ENCODE measurements around the gene TMPRSS11A.

TMPRSS11A gene

DNA sequence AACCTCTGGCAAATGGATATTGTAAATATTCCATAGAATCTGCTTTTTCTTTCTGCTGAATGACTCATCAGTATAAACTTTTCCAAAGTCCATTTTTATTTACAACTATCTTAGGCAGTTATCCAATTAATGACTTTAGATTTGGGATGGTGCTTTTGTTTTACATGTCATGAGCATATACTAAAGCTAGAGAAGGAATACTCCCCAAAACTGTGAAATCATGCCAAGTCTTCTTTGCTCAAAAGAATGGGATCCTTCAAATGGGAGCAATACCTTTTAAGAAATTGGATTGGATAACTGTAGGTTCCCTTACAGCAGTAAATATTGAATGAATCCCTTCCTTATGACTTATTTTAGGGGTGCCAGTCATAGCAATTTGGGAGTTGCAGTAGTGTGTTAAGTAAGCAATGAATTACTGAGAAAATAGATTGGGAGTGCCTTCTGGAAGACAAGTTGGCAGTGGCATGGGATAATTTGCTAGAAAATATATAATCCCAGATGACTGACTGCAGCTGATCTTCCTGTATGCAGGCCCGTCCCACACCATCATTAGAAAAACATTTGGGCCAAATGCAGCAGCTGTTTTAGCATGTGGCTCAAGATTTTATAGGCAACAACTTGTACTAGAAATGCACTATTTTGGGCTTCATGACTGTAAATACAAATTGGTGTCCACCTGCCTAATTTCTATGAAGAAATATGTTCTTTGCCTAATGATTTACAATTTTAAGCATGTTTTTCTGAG, 82.3 kb downstream of the TMPRSS11A start:
- no peak for TF ChIP-seq CTCF (conservative IDR thresholded peaks at IDR 0.05; ENCODE audit: low read depth, low read length)

DNA sequence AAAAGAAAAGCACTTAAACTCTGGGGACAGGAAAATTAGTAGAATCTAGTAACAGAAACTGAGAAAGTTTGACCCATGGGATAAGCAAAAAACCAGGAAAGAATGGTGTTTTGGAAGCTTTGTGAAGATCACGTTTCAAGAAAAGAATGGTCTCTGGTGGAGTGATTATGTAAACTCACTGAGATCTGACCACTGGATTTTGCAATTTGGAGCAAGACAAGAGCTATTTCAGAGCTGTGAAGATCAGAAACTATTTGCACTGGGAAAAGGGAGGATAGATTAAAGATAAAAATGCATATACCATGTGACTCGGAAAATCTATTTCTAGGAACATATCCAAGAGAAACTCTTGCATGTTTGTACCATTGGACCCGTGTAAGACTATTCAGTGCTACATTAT, 83.8 kb downstream of the TMPRSS11A start:
- peak; percentile 39 for DNase-seq (ENCODE audit: low read depth)
- no peak overlapping the region for H3K4me3 ChIP-seq (ENCODE audit: low read depth, low read length)
- no peak for TF ChIP-seq CTCF (conservative IDR thresholded peaks at IDR 0.05; ENCODE audit: low read depth, low read length)

More for the DNA sequence above, 82.3 kb downstream of the TMPRSS11A start:
- no peak overlapping the region for H3K4me3 ChIP-seq (ENCODE audit: low read depth, low read length)
- no peak for DNase-seq (ENCODE audit: low read depth)

GRCh38 chr4:67877086-67877485, 86.2 kb downstream of the TMPRSS11A start:
- no peak for DNase-seq (ENCODE audit: low read depth)
- H3K4me3 ChIP-seq (ENCODE audit: low read depth, low read length): no peak overlapping the region
- TF ChIP-seq CTCF (conservative IDR thresholded peaks at IDR 0.05; ENCODE audit: low read depth, low read length): no peak

- TF ChIP-seq CTCF (conservative IDR thresholded peaks at IDR 0.05; ENCODE audit: low read depth, low read length): no peak
- DNase-seq (ENCODE audit: low read depth): peak; percentile 1
- no peak overlapping the region for H3K4me3 ChIP-seq (ENCODE audit: low read depth, low read length)
These were observed 88.3 kb downstream of the TMPRSS11A start for GRCh38 chr4:67874986-67875385.

DNA sequence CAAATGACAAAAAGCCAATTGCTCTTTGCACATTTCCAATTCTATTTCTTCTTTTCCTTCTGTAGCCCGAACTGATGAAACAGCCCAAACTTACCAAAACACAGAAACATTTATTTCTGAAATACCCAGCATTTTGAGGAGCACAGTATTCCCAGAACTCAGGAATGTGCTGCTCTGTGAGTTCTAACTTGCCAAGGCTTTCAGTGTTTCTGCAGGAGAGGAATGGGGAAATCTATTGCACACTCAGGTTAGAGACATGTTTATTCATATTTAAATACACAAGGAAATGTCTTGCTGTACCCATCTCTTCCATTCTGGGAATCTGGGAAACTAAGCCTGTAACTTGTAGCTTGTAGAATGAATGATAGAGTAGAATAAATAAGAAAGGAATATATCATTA, 90.2 kb downstream of the TMPRSS11A start:
- H3K4me3 ChIP-seq (ENCODE audit: low read depth, low read length): no peak overlapping the region
- no peak for DNase-seq (ENCODE audit: low read depth)
- no peak for TF ChIP-seq CTCF (conservative IDR thresholded peaks at IDR 0.05; ENCODE audit: low read depth, low read length)

GRCh38 chr4:67871867-67872266, 91.4 kb downstream of the TMPRSS11A start:
- peak; percentile 77 for DNase-seq (ENCODE audit: low read depth)
- H3K4me3 ChIP-seq (ENCODE audit: low read depth, low read length): no peak overlapping the region
- peak; percentile 60 for TF ChIP-seq CTCF (conservative IDR thresholded peaks at IDR 0.05; ENCODE audit: low read depth, low read length)

DNA sequence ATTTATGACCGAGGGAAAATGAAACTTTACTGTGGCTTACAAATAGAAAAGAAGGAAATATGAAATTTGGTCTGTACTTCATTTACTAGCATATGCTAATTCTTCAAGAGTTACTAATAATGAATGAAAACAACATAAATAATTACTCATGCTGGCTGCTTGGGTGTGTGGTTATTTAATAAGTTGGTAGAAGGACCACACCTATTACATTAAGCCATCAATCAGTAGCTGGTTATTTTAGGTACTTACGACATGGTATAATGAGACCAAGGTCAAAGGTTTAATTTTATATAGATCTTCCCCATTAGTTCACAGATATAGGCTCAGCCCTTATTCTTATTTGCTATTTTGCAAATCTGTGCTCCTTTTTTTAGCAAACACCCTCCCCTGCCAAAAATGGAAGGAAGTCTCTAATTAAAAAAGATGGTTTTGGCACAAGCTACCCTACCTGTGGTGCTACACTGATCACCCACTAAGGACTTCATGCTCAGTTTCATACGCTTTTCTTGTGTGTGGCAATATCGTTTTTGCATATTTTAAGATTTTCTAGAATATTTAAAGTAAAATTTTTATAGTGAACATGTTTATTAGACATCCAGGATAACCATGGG, 93.6 kb downstream of the TMPRSS11A start:
- H3K4me3 ChIP-seq (ENCODE audit: low read depth, low read length): no peak overlapping the region
- no peak for DNase-seq (ENCODE audit: low read depth)
- no peak for TF ChIP-seq CTCF (conservative IDR thresholded peaks at IDR 0.05; ENCODE audit: low read depth, low read length)
